ENCODE results near the gene RIBC2.
"Not testable (repeated sequence)": the region's sequence is repeated elsewhere in the genome, so short reads cannot be mapped to it uniquely, and the experiment has no call there.

DNA sequence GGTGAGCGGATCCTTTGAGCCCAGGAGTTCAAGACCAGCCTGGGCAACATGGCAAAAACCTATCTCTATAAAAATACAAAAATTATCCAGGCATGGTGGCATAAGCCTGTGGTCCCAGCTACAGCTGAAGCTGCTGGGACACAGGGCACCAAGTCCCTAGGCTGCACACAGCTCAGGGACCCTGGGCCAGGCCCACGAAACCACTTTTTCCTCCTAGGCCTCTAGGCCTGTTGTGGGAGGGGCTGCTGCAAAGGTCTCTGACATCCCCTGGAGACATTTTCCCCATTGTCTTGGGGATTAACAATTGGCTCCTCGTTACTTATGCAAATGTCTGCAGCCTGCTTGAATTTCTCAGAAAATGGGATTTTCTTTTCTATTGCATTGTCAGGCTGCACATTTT is 50.2 kb downstream of the RIBC2 start:
- TF ChIP-seq, protein P1, sequence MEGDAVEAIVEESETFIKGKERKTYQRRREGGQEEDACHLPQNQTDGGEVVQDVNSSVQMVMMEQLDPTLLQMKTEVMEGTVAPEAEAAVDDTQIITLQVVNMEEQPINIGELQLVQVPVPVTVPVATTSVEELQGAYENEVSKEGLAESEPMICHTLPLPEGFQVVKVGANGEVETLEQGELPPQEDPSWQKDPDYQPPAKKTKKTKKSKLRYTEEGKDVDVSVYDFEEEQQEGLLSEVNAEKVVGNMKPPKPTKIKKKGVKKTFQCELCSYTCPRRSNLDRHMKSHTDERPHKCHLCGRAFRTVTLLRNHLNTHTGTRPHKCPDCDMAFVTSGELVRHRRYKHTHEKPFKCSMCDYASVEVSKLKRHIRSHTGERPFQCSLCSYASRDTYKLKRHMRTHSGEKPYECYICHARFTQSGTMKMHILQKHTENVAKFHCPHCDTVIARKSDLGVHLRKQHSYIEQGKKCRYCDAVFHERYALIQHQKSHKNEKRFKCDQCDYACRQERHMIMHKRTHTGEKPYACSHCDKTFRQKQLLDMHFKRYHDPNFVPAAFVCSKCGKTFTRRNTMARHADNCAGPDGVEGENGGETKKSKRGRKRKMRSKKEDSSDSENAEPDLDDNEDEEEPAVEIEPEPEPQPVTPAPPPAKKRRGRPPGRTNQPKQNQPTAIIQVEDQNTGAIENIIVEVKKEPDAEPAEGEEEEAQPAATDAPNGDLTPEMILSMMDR (IDR thresholded peaks at IDR 0.05; ENCODE audit: low read length): not testable (repeated sequence)
- TF ChIP-seq EZH2 (IDR thresholded peaks at IDR 0.05; ENCODE audit: borderline replicate concordance, low read length): not testable (repeated sequence)

Measured in OCI-LY1 (cell line).